Heart left ventricle (tissue), 16 donors: ENCODE data around the gene MYBPC1. TPM values are rescaled to one million over a fixed set of nuclear protein-coding genes. Genes with fewer than 3 reads are reported as not detected.
"Not testable (repeated sequence)": the region's sequence is repeated elsewhere in the genome, so short reads cannot be mapped to it uniquely, and the experiment has no call there.

Source experiments
- ATAC-seq, 4 donors: fragments of 200-7000 bp; cut with Tn5 transposase; one replicate each; pipeline ENCODE4 v1.9.1; 2020 to 2022; ENCODE audit warnings: moderate library complexity in 4 of 4, mild to moderate bottlenecking in 3 of 4, moderate number of reproducible peaks in 1 of 4
- DNase-seq, 5 donors: peaks; one replicate each; pipeline ENCODE4 v3.0.0-alpha.2; 2020
- H3K27ac ChIP-seq, 12 donors: fragments of 200-600 bp; sonication (generic) in 4 of 12; one replicate each; pipeline versions ENCODE4 v1.5.0 to v1.8.0; 2016 to 2022; ENCODE audit warnings: mild to moderate bottlenecking in 2 of 12
- H3K27me3 ChIP-seq, 9 donors: fragments of 200-600 bp; sonication (generic) in 2 of 9; one replicate each; pipeline versions ENCODE4 v1.5.1 to v1.8.0; 2016 to 2022; ENCODE audit warnings: mild to moderate bottlenecking in 3 of 9
- H3K36me3 ChIP-seq, 9 donors: fragments of 200-600 bp; sonication (generic) in 2 of 9; one replicate each; pipeline versions ENCODE4 v1.5.0 to v1.8.0; 2018 to 2022; ENCODE audit warnings: mild to moderate bottlenecking in 2 of 9
- H3K4me1 ChIP-seq, 12 donors: fragments of 200-600 bp; sonication (generic) in 4 of 12; one replicate each; pipeline versions ENCODE4 v1.5.0 to v1.8.0; 2016 to 2022; ENCODE audit warnings: mild to moderate bottlenecking in 3 of 12
- H3K4me3 ChIP-seq, 12 donors: fragments of 200-600 bp; sonication (generic) in 4 of 12; one replicate each; pipeline versions ENCODE4 v1.5.0 to v1.8.0; 2017 to 2022; ENCODE audit warnings: mild to moderate bottlenecking in 9 of 12, moderate library complexity in 4 of 12
- H3K9me3 ChIP-seq, 12 donors: fragments of 200-600 bp; sonication (generic) in 4 of 12; one replicate each; pipeline versions ENCODE4 v1.5.0 to v1.8.0; 2016 to 2022; ENCODE audit warnings: mild to moderate bottlenecking in 1 of 12
- CTCF ChIP-seq, 12 donors: fragments of 200-600 bp; sonication (generic) in 4 of 12; IDR thresholded peaks; one replicate each; pipeline versions ENCODE4 v1.5.0 to v1.8.0; 2018 to 2022; ENCODE audit warnings: antibody characterized with exemption in 12 of 12, mild to moderate bottlenecking in 5 of 12
- POLR2A ChIP-seq, 2 donors: fragments of 450-650 bp; IDR thresholded peaks; one replicate each; pipeline ENCODE4 v1.6.1; 2017; ENCODE audit warnings: antibody characterized with exemption in 2 of 2, mild to moderate bottlenecking in 2 of 2, moderate library complexity in 2 of 2
- WGBS, 4 donors: extraction: QIAGEN DNeasy Blood & Tissue Kit in 2 of 4; methylation state at CpG; one replicate each; pipeline versions ENCODE4 v1.1.5 to v1.1.7; 2013 to 2018; 5-methylcytosine and 5-hydroxymethylcytosine counted together
- intact Hi-C, 10 donors: fragments of 100-400 bp; cut with DNase I; formaldehyde crosslinking; loops; one replicate each; pipeline versions ENCODE4 v1.11.1 to v1.14.2; 2022
- polyA plus RNA-seq, 2 donors: library from polyadenylated mRNA; stranded (reverse); fragments of 200-250 nt; gene quantifications; one replicate each; pipeline ENCODE4 v1.2.3, GENCODE V29; 2013
- total RNA-seq, 9 donors: library from RNA; depleted of rRNA in 2 of 9; stranded (reverse); fragments of >200 nt in 2 of 9; fragmentation: NEBNext Ultra II Directional in 3 of 9; extraction: Animal tissue kit (Norgen Biotek cat#: 25700) in 3 of 9; gene quantifications; one replicate each; pipeline versions ENCODE4 v1.1.0 to v1.2.4, GENCODE V29; 2016 to 2023
- donor health status: ischemic (EF 13 %, LVEDD 7.1; RV severe dilation, severe dysfunction).
- donor health status: healthy with polysubstance abuse.
- donor health status: DM: no; HTN: yes; CAD: no.
- donor health status: DM: no; HTN: no; CAD: no.
- donor health status: ischemic (EF 25% LVEDD 6.9; RV normal size, moderate dysfunction).
- donor health status: ischemic (EF 25% LVEDD 5.7; RV mildly dilated, moderate dysfunction).
- donor health status: healthy.
- donor health status: DM: yes; HTN: yes; CAD: no.
- donor health status: ischemic (EF 35%, LVEDD 5.7; RV mildly dilated, moderate dysfunction).
- donor health status: nonischemic (EF 11% LVEDD 7.7; RV severe dilation, severe dysfunction).
- donor health status: DM: yes; HTN: yes; CAD: no.
- donor health status: PGD.
- donor health status: ischemic (EF 29% LVEDD 5.4; RV normal size, mild dysfunction).
- donor health status: nonischemic (EF 23%, LVEDD 6.1; RV moderate dilation, normal function).

The MYBPC1 gene
- total and polyA plus RNA-seq, 11 donors: 0.04 to 3.5 (median 1.9) TPM

GRCh38 chr12:101729842-101730241 is 135.1 kb downstream of the MYBPC1 start:
- TF ChIP-seq CTCF (IDR thresholded peaks at IDR 0.05) (no peak), POLR2A (IDR thresholded peaks at IDR 0.05) (no peak)
- Histone ChIP-seq H3K4me3 (no peak overlapping the region), H3K9me3 (no peaks in the 10 kb centered on the region), H3K27me3 (no peaks in the 10 kb centered on the region), H3K27ac (no peak overlapping the region), H3K36me3 (peaks cover 2 to 100% (median 66%) of the 10 kb centered on the region in 9 donors), H3K4me1 (no peaks in the 10 kb centered on the region)
- intact Hi-C loops: no loop called here
- ATAC-seq (peak in 1 of 4 donors; percentile 27), DNase-seq (no peak)

GRCh38 chr12:101732318-101732717 is 137.5 kb downstream of the MYBPC1 start:
- Histone ChIP-seq H3K9me3 (no peaks in the 10 kb centered on the region), H3K4me3 (no peak overlapping the region), H3K27ac (no peak overlapping the region), H3K36me3 (peaks cover 0 to 100% (median 61%) of the 10 kb centered on the region in 9 donors), H3K4me1 (no peaks in the 10 kb centered on the region), H3K27me3 (no peaks in the 10 kb centered on the region)
- 88 to 96% (median 91%) methylated on average over 1 of the region's 1 CpG for whole genome bisulfite sequencing, 4 donors
- intact Hi-C loops: no loop called here
- TF ChIP-seq CTCF (IDR thresholded peaks at IDR 0.05) (no peak), POLR2A (IDR thresholded peaks at IDR 0.05) (no peak)
- DNase-seq (no peak), ATAC-seq (no peak)

GRCh38 chr12:101733166-101733565 is 138.4 kb downstream of the MYBPC1 start:
- intact Hi-C loops: no loop called here
- Histone ChIP-seq H3K27me3 (no peaks in the 10 kb centered on the region), H3K9me3 (no peaks in the 10 kb centered on the region), H3K27ac (no peak overlapping the region), H3K4me1 (no peaks in the 10 kb centered on the region), H3K36me3 (peaks cover 0 to 100% (median 56%) of the 10 kb centered on the region in 9 donors), H3K4me3 (no peak overlapping the region)
- DNase-seq (no peak), ATAC-seq (peak in 1 of 4 donors; percentile 33)
- WGBS, 4 donors: 72 to 84% (median 83%) methylated on average over 2 of the region's 2 CpGs
- TF ChIP-seq POLR2A (IDR thresholded peaks at IDR 0.05) (no peak), CTCF (IDR thresholded peaks at IDR 0.05) (no peak)

GRCh38 chr12:101734482-101734881 is 139.7 kb downstream of the MYBPC1 start:
- H3K36me3 ChIP-seq: peaks cover 0 to 100% (median 54%) of the 10 kb centered on the region in 9 donors
- H3K4me3 ChIP-seq, ATAC-seq, H3K27ac ChIP-seq, H3K9me3 ChIP-seq, H3K4me1 ChIP-seq, H3K27me3 ChIP-seq, intact Hi-C loops, DNase-seq: not testable (repeated sequence)
- WGBS, 4 donors: 92 to 96% (median 94%) methylated on average over 5 of the region's 5 CpGs

Other genes with a start within 250 kb of the MYBPC1 start
- gene ARL1, start 187.2 kb upstream of the MYBPC1 start, total RNA-seq: 100 to 1,000 TPM in 2 of 9 donors, 10 to 100 TPM in 7; 69.1 to 115 (median 93.7) TPM
- gene ARL1, start 187.2 kb upstream of the MYBPC1 start, polyA plus RNA-seq: 10 to 100 TPM; 24.4 to 68.9 TPM
- gene SPIC, start 119.6 kb upstream of the MYBPC1 start, total RNA-seq: 1 to 10 TPM in 1 of 9 donors, under 1 TPM in 1, not detected in 7; 0.68 to 2.5 TPM
- not detected for gene SPIC, start 119.6 kb upstream of the MYBPC1 start, polyA plus RNA-seq
- gene CHPT1, start 102.7 kb downstream of the MYBPC1 start, total RNA-seq: 100 to 1,000 TPM in 4 of 9 donors, 10 to 100 TPM in 5; 84.2 to 208 (median 98.9) TPM
- gene CHPT1, start 102.7 kb downstream of the MYBPC1 start, polyA plus RNA-seq: 100 to 1,000 TPM in 1 of 2 donors, 10 to 100 TPM in 1; 73.5 to 170 TPM
- not detected for gene SYCP3, start 144.5 kb downstream of the MYBPC1 start, total RNA-seq
- gene SYCP3, start 144.5 kb downstream of the MYBPC1 start, polyA plus RNA-seq: under 1 TPM in 1 of 2 donors, not detected in 1; 0.04 TPM
- 10 to 100 TPM; 23.5 to 61.2 (median 45.9) TPM for gene GNPTAB, start 236.0 kb downstream of the MYBPC1 start, total RNA-seq
- 10 to 100 TPM; 18.0 to 24.0 TPM for gene GNPTAB, start 236.0 kb downstream of the MYBPC1 start, polyA plus RNA-seq